SIG-M5 (cell line): ENCODE measurements around the gene PCBD1.

ENCODE experiments used
- DNase-seq: peaks from one replicate; lab custom pipeline; 2025; lab: John Stamatoyannopoulos, UW

PCBD1 gene

GRCh38 chr10:70902661-70903261 is 14.4 kb upstream of the PCBD1 start:
- DNase-seq, result no peak

- DNase-seq, result no peak
Measured at GRCh38 chr10:70901276-70901878, 13.0 kb upstream of the PCBD1 start.

GRCh38 chr10:70899096-70899495 is 10.7 kb upstream of the PCBD1 start:
- DNase-seq, result no peak

GRCh38 chr10:70898687-70899086 is 10.3 kb upstream of the PCBD1 start:
- DNase-seq, result no peak

- no peak for DNase-seq
Measured at GRCh38 chr10:70896551-70896950, 8.2 kb upstream of the PCBD1 start.

- no peak for DNase-seq
Measured at GRCh38 chr10:70894416-70894815, 6.1 kb upstream of the PCBD1 start.

- no peak for DNase-seq
Measured at GRCh38 chr10:70893227-70894006, 5.1 kb upstream of the PCBD1 start.

- no peak for DNase-seq
Measured at GRCh38 chr10:70892631-70893030, 4.3 kb upstream of the PCBD1 start.

- DNase-seq, result no peak
Measured at GRCh38 chr10:70891627-70892026, 3.3 kb upstream of the PCBD1 start.

- no peak for DNase-seq
Measured at GRCh38 chr10:70890917-70891431, 2.6 kb upstream of the PCBD1 start.

GRCh38 chr10:70889291-70889690 is 926 bp upstream of the PCBD1 start:
- no peak for DNase-seq

- DNase-seq, result no peak
Measured at GRCh38 chr10:70886921-70887665, 1.3 kb downstream of the PCBD1 start.

GRCh38 chr10:70885931-70886903 is 2.1 kb downstream of the PCBD1 start:
- no peak for DNase-seq

GRCh38 chr10:70885481-70885880 is 2.9 kb downstream of the PCBD1 start:
- DNase-seq, result no peak

- no peak for DNase-seq
Measured at GRCh38 chr10:70884741-70885140, 3.6 kb downstream of the PCBD1 start.

GRCh38 chr10:70880077-70880534 is 8.3 kb downstream of the PCBD1 start:
- DNase-seq, result no peak

GRCh38 chr10:70879207-70879606 is 9.2 kb downstream of the PCBD1 start:
- DNase-seq, result no peak

- DNase-seq, result no peak
Measured at GRCh38 chr10:70874061-70874460, 14.3 kb downstream of the PCBD1 start.

- DNase-seq, result no peak
Measured at GRCh38 chr10:70872291-70872690, 16.1 kb downstream of the PCBD1 start.

- no peak for DNase-seq
Measured at GRCh38 chr10:70866424-70866823, 21.9 kb downstream of the PCBD1 start.

- DNase-seq, result no peak
Measured at GRCh38 chr10:70864935-70865334, 23.4 kb downstream of the PCBD1 start.
